B cell (primary cell): ENCODE measurements around the gene SLAMF6.
A peak's percentile ranks its signal among the peaks of the same experiment; 100 is the strongest.

ENCODE experiments used
- EZH2 ChIP-seq: IDR thresholded peaks from 2 replicates; pipeline ENCODE4 v1.6.1; 2012; ENCODE audit warnings: borderline replicate concordance, low read depth, mild to moderate bottlenecking, moderate library complexity, low read length; ENCODE audit not compliant: insufficient read depth, poor library complexity, severe bottlenecking
- TF ChIP-seq, protein P1 (sequence below): fragments of 200-600 bp; IDR thresholded peaks from one replicate; pipeline ENCODE4 v1.8.0; 2022; ENCODE audit warnings: antibody characterized with exemption, mild to moderate bottlenecking

DNA sequence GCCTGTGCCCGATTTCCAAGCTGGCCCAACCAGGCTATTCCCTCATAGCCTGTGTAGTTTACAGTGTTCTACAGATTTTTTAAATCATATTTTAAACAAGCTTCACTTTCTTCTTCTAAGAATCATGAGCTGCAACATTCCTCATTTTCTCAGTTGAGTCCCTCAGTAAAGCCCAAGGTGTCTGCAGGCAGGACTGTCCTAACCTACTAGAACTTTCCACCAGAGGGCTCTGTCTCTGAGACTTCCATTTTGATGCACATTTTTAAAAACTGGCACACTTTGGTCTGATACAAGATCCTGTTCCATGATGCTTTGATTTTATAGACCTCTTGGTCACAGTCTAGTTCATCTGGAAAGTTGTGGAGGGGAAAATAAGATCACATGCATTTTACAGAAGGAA lies 21.6 kb upstream of the SLAMF6 start:
- TF ChIP-seq, protein P1, sequence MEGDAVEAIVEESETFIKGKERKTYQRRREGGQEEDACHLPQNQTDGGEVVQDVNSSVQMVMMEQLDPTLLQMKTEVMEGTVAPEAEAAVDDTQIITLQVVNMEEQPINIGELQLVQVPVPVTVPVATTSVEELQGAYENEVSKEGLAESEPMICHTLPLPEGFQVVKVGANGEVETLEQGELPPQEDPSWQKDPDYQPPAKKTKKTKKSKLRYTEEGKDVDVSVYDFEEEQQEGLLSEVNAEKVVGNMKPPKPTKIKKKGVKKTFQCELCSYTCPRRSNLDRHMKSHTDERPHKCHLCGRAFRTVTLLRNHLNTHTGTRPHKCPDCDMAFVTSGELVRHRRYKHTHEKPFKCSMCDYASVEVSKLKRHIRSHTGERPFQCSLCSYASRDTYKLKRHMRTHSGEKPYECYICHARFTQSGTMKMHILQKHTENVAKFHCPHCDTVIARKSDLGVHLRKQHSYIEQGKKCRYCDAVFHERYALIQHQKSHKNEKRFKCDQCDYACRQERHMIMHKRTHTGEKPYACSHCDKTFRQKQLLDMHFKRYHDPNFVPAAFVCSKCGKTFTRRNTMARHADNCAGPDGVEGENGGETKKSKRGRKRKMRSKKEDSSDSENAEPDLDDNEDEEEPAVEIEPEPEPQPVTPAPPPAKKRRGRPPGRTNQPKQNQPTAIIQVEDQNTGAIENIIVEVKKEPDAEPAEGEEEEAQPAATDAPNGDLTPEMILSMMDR, result peak; percentile 66
- no peak for TF ChIP-seq EZH2
